ENCODE measurements around the gene LDHAL6A. TPM values are rescaled to one million over a fixed set of nuclear protein-coding genes. Genes with fewer than 3 reads are reported as not detected.

LDHAL6A gene
- total RNA-seq, 2 experiments from 2014 or later: not detected

GRCh38 chr11:18521122-18521521, 65.5 kb downstream of the LDHAL6A start:
- Mint-ChIP-seq H3K27me3 (no peaks in the 10 kb centered on the region), H3K9me3 (no peaks in the 10 kb centered on the region)

GRCh38 chr11:18522388-18522787, 66.7 kb downstream of the LDHAL6A start:
- Mint-ChIP-seq H3K4me1 (peaks cover 38% of the 10 kb centered on the region), H3K9me3 (no peaks in the 10 kb centered on the region), H3K27ac (peak overlapping the region; percentile 11), H3K4me3 (no peak overlapping the region), H3K27me3 (no peaks in the 10 kb centered on the region), H3K36me3 (peaks cover 8% of the 10 kb centered on the region)
- DNase-seq: no peak

More at GRCh38 chr11:18521122-18521521, 65.5 kb downstream of the LDHAL6A start:
- DNase-seq: no peak
- peaks cover 38% of the 10 kb centered on the region for H3K4me1 Mint-ChIP-seq
- H3K27ac Mint-ChIP-seq: no peak overlapping the region
- no peak overlapping the region for H3K4me3 Mint-ChIP-seq
- H3K36me3 Mint-ChIP-seq: peaks cover 6% of the 10 kb centered on the region

- DNase-seq: no peak
- peaks cover 43% of the 10 kb centered on the region for H3K4me1 Mint-ChIP-seq
Observed at GRCh38 chr11:18523084-18523483, 67.4 kb downstream of the LDHAL6A start.

GRCh38 chr11:18524248-18524647, 68.6 kb downstream of the LDHAL6A start:
- Mint-ChIP-seq H3K27ac (no peak overlapping the region), H3K4me1 (peaks cover 41% of the 10 kb centered on the region), H3K9me3 (no peaks in the 10 kb centered on the region), H3K36me3 (peaks cover 11% of the 10 kb centered on the region), H3K4me3 (no peak overlapping the region), H3K27me3 (no peaks in the 10 kb centered on the region)
- no peak for DNase-seq

More at GRCh38 chr11:18523084-18523483, 67.4 kb downstream of the LDHAL6A start:
- Mint-ChIP-seq H3K36me3 (peaks cover 8% of the 10 kb centered on the region), H3K9me3 (no peaks in the 10 kb centered on the region), H3K27ac (no peak overlapping the region), H3K27me3 (no peaks in the 10 kb centered on the region), H3K4me3 (no peak overlapping the region)

- no peak for DNase-seq
- H3K4me1 Mint-ChIP-seq: peaks cover 36% of the 10 kb centered on the region
- peak overlapping the region; percentile 99 for H3K27ac Mint-ChIP-seq
- H3K4me3 Mint-ChIP-seq: peak overlapping the region; percentile 99
- H3K27me3 Mint-ChIP-seq: no peaks in the 10 kb centered on the region
- H3K9me3 Mint-ChIP-seq: no peaks in the 10 kb centered on the region
- H3K36me3 Mint-ChIP-seq: peaks cover 11% of the 10 kb centered on the region
Observed at GRCh38 chr11:18526130-18526520, 70.5 kb downstream of the LDHAL6A start.

GRCh38 chr11:18526521-18527296, 71.1 kb downstream of the LDHAL6A start, which contains the start of gene TSG101:
TSG101 (minus strand) TSS chr11:18526942; CDS start chr11:18526816, 126 bp downstream.
- Mint-ChIP-seq H3K4me3 (peak within 1 kb of the TSS; percentile 99), H3K9me3 (no peaks in the 10 kb centered on the region), H3K36me3 (peaks cover 11% of the 10 kb centered on the region), H3K4me1 (peaks cover 40% of the 10 kb centered on the region), H3K27ac (peak within 1 kb of the TSS; percentile 99), H3K27me3 (no peaks in the 10 kb centered on the region)
- DNase-seq: peak; percentile 93

- Mint-ChIP-seq H3K36me3 (peaks cover 7% of the 10 kb centered on the region), H3K4me1 (peaks cover 36% of the 10 kb centered on the region), H3K4me3 (peak overlapping the region; percentile 99), H3K27me3 (no peaks in the 10 kb centered on the region), H3K9me3 (no peaks in the 10 kb centered on the region), H3K27ac (peak overlapping the region; percentile 99)
- DNase-seq: no peak
Observed at GRCh38 chr11:18527512-18527911, 71.9 kb downstream of the LDHAL6A start.

Other genes starting within 250 kb of the LDHAL6A start
- gene SAA4, start 219.1 kb upstream of the LDHAL6A start, total RNA-seq: not detected
- not detected for gene SAA2, start 207.2 kb upstream of the LDHAL6A start, total RNA-seq
- not detected for gene SAA1, start 189.6 kb upstream of the LDHAL6A start, total RNA-seq
- 10 to 100 TPM; 14.1 to 15.9 TPM for gene HPS5, start 133.7 kb upstream of the LDHAL6A start, total RNA-seq
- gene GTF2H1, start 133.3 kb upstream of the LDHAL6A start, total RNA-seq: 10 to 100 TPM; 61.1 to 63.2 TPM
- gene LDHA, start 61.3 kb upstream of the LDHAL6A start, total RNA-seq: 1,000 to 10,000 TPM; 2,369 to 2,412 TPM
- gene LDHC, start 43.5 kb upstream of the LDHAL6A start, total RNA-seq: not detected
- 10 to 100 TPM; 38.5 to 46.4 TPM for gene TSG101, start 71.1 kb downstream of the LDHAL6A start, total RNA-seq
- 10 to 100 TPM; 15.4 to 15.7 TPM for gene UEVLD, start 132.9 kb downstream of the LDHAL6A start, total RNA-seq
- 1 to 10 TPM in 1 of 2 experiments, under 1 TPM in 1; 0.54 to 1.4 TPM for gene MISFA, start 143.9 kb downstream of the LDHAL6A start, total RNA-seq
- 10 to 100 TPM; 23.3 to 23.4 TPM for gene SPTY2D1, start 178.5 kb downstream of the LDHAL6A start, total RNA-seq
- gene TMEM86A, start 242.9 kb downstream of the LDHAL6A start, total RNA-seq: under 1 TPM; 0.25 to 0.52 TPM

Measured in activated naive CD8-positive, alpha-beta T cell treated with anti-CD3 and anti-CD28 coated beads for 36 hours (primary cell).